K562 (cell line): Measurements from ENCODE around the gene DGAT2. TPM values are rescaled to one million over a fixed set of nuclear protein-coding genes. Genes with fewer than 3 reads are reported as not detected.

Source experiments
- ATAC-seq: fragments of 200-7000 bp; cut with Tn5 transposase; 3 replicates; pipeline ENCODE4 v1.9.1; 2020; ENCODE audit warnings: moderate library complexity
- BruUV-seq: library from RNA; stranded (reverse); fragments of 400-500 nt; replicated peaks from 2 replicates; lab custom pipeline; 2021; lab: Mats Ljungman, UMichigan
- CTCF ChIA-PET: fragments of 300-600 bp; formaldehyde crosslinking; extraction: SDS; loops from one replicate; lab custom pipeline; 2021; ENCODE audit warnings: low intra/inter-chr PET ratio; lab: Yijun Ruan, JAX
- POLR2A ChIA-PET: fragments of 300-600, 350-650 bp; sonication (Branson Sonifier 250); formaldehyde crosslinking; extraction: SDS; loops from one replicate; lab custom pipeline; 2021; ENCODE audit warnings: antibody characterized with exemption, inconsistent platforms; lab: Yijun Ruan, JAX
- DNase-seq, 4 experiments: peaks; one replicate each; pipeline versions ENCODE4 v3.0.0 to v3.0.0-alpha.2; 2011 to 2018; ENCODE audit warnings: low spot score in 3 of 4, mixed read lengths in 3 of 4; ENCODE audit errors: extremely low read depth in 1 of 4
- FAIRE-seq: peaks from 2 replicates; lab custom pipeline; 2011; peaks lifted over from hg19 to GRCh38; lab: Jason Lieb, UNC
- H2AFZ ChIP-seq: 2 replicates; pipeline ENCODE4 v1.6.0; 2011; ENCODE audit warnings: low read depth, low read length, control low read depth, inconsistent platforms
- H3K27ac ChIP-seq: fragments of 200-600 bp; 3 replicates; pipeline ENCODE4 v1.8.0; 2011; ENCODE audit warnings: low read depth, mild to moderate bottlenecking, control low read depth, inconsistent platforms, low read length, moderate library complexity, mixed read lengths; ENCODE audit errors: extremely low read depth
- H3K27me3 ChIP-seq, 2 experiments: fragments of 300-600 bp in 1 of 2; 2 replicates in 1 of 2; 3 replicates in 1 of 2; pipeline versions ENCODE4 v1.6.0 to v1.8.0; 2011; ENCODE audit warnings: inconsistent platforms in 2 of 2, low read length in 2 of 2, mild to moderate bottlenecking in 1 of 2, mixed read lengths in 1 of 2, moderate library complexity in 1 of 2; ENCODE audit not compliant: control insufficient read depth in 2 of 2, insufficient read depth in 2 of 2
- H3K36me3 ChIP-seq: fragments of 300-600 bp; 3 replicates; pipeline ENCODE4 v1.8.0; 2011; ENCODE audit warnings: mild to moderate bottlenecking, low read length, inconsistent platforms; ENCODE audit not compliant: control insufficient read depth, insufficient read depth
- H3K4me1 ChIP-seq, 2 experiments: fragments of 200-600 bp in 1 of 2; replicated peaks in 1 of 2; 2 replicates in 1 of 2; 3 replicates in 1 of 2; pipeline versions ENCODE4 v1.5.1 to v1.8.0; 2011; ENCODE audit warnings: inconsistent platforms in 2 of 2, low read length in 2 of 2, mild to moderate bottlenecking in 1 of 2, mixed read lengths in 1 of 2, moderate library complexity in 1 of 2; ENCODE audit not compliant: control insufficient read depth in 2 of 2, insufficient read depth in 2 of 2
- H3K4me2 ChIP-seq: 2 replicates; pipeline ENCODE4 v1.6.1; 2011; ENCODE audit warnings: low read length, control low read depth, inconsistent platforms, mixed read lengths; ENCODE audit not compliant: insufficient read depth
- H3K4me3 ChIP-seq: fragments of 200-600 bp; sonication (generic), shearing (Covaris generic); 2 replicates; pipeline ENCODE4 v1.5.1; 2016; ENCODE audit warnings: control low read depth, inconsistent platforms
- H3K79me2 ChIP-seq: fragments of 200-600 bp; 3 replicates; pipeline ENCODE4 v1.8.0; 2011; ENCODE audit warnings: low read length, inconsistent platforms; ENCODE audit not compliant: control insufficient read depth, insufficient read depth
- H3K9ac ChIP-seq, 2 experiments: 2 replicates each; pipeline versions ENCODE4 v1.6.0 to v1.6.1; 2011; ENCODE audit warnings: low read depth in 2 of 2, low read length in 2 of 2, control low read depth in 1 of 2, inconsistent platforms in 1 of 2, mild to moderate bottlenecking in 1 of 2, mixed read lengths in 1 of 2; ENCODE audit not compliant: insufficient read depth in 1 of 2
- H3K9me1 ChIP-seq: one replicate; pipeline ENCODE4 v1.6.0; 2011; ENCODE audit warnings: inconsistent platforms, mild to moderate bottlenecking, low read length, moderate library complexity; ENCODE audit not compliant: control insufficient read depth, insufficient read depth
- H3K9me3 ChIP-seq: replicated peaks from 2 replicates; pipeline ENCODE4 v1.5.1; 2011; ENCODE audit warnings: low read depth, low read length, inconsistent platforms; ENCODE audit not compliant: control insufficient read depth, insufficient read depth
- H4K20me1 ChIP-seq: replicated peaks from 2 replicates; pipeline ENCODE4 v1.6.1; 2011; ENCODE audit warnings: low read length, inconsistent platforms, mixed read lengths; ENCODE audit not compliant: control insufficient read depth, insufficient read depth
- BMI1 ChIP-seq: fragments of 150-350 bp; IDR thresholded peaks from 2 replicates; pipeline ENCODE4 v1.6.1; 2014; ENCODE audit warnings: low read length
- CEBPB ChIP-seq: fragments of 450-650 bp; IDR thresholded peaks from 2 replicates; pipeline ENCODE4 v1.6.1; 2016; ENCODE audit warnings: missing genetic modification characterization, missing compliant biosample characterization
- MEF2D ChIP-seq: conservative IDR thresholded peaks from 2 replicates; pipeline ENCODE4 v1.6.1; 2016; ENCODE audit warnings: low read depth, missing genetic modification characterization, missing compliant biosample characterization
- NFIX ChIP-seq: fragments of 250-450 bp; sonication (Bioruptor Pico); IDR thresholded peaks from 2 replicates; pipeline ENCODE4 v1.4.0; 2020; ENCODE audit warnings: low read depth, mild to moderate bottlenecking, moderate library complexity
- PHTF2 ChIP-seq: fragments of 250-450 bp; sonication (Bioruptor Pico); IDR thresholded peaks from 2 replicates; pipeline ENCODE4 v1.5.0; 2021; ENCODE audit warnings: mild to moderate bottlenecking
- TOE1 ChIP-seq, 2 experiments: fragments of 450-650 bp in 1 of 2; sonication (generic) in 1 of 2; formaldehyde crosslinking in 1 of 2; IDR thresholded peaks; 2 replicates each; pipeline versions ENCODE4 v1.7.1 to v1.8.0; 2016 to 2022; ENCODE audit warnings: borderline replicate concordance in 2 of 2, mild to moderate bottlenecking in 2 of 2, antibody characterized with exemption in 1 of 2, inconsistent platforms in 1 of 2, low read depth in 1 of 2, missing genetic modification reagents in 1 of 2, moderate library complexity in 1 of 2
- WHSC1 ChIP-seq: IDR thresholded peaks from one replicate; pipeline ENCODE4 v1.6.1; 2012; ENCODE audit warnings: low read length, control low read depth, inconsistent platforms
- WGBS: fragments of 100-300 bp; shearing (Covaris generic); methylation state at CpG from one replicate; pipeline ENCODE4 v1.1.6; 2016; ENCODE audit warnings: low coverage, mixed read lengths; ENCODE audit not compliant: insufficient coverage; ENCODE audit errors: missing lambda C conversion rate; 5-methylcytosine and 5-hydroxymethylcytosine counted together
- in situ Hi-C: fragments of 300-500 bp; cut with MboI; formaldehyde crosslinking; loops from 4 replicates; pipeline ENCODE4 v1.15.0; 2018; ENCODE audit warnings: inconsistent platforms, mixed read lengths
- intact Hi-C: fragments of 100-400 bp; cut with micrococcal nuclease; formaldehyde crosslinking; loops from 2 replicates; pipeline ENCODE4 v1.14.2; 2022
- polyA plus RNA-seq, 8 experiments: library from polyadenylated mRNA; depleted of rRNA in 4 of 8; stranded (reverse) in 5 of 8; unstranded in 3 of 8; fragments of >200 nt; fragmentation: Nextera tagmentation in 2 of 8; fragmentation: Illumina TruSeq in 1 of 8; extraction: Ambion mirVana in 2 of 8; extraction: Trizol in 1 of 8; gene quantifications; 2 replicates each; pipeline versions ENCODE4 v1.2.1 to v1.2.3, GENCODE V29; 2011 to 2014; ENCODE audit warnings: inconsistent platforms in 1 of 8, missing spikeins in 1 of 8
- total RNA-seq, 7 experiments: library from RNA; depleted of rRNA in 6 of 7; stranded (reverse); fragments of >200 nt in 6 of 7; fragmentation: Illumina TruSeq in 2 of 7; extraction: Trizol in 2 of 7; gene quantifications; 2 replicates each; pipeline versions ENCODE4 v1.2.1 to v1.2.3, GENCODE V29; 2011 to 2021; ENCODE audit warnings: low replicate concordance in 1 of 7

The DGAT2 gene
- total and polyA plus RNA-seq, 9 of the 15 experiments (the other 6 are each of a cell fraction or from before 2014, with no cell fraction given), result 0.68 to 2.8 (median 1.8) TPM

GRCh38 chr11:75771646-75772410, 3.2 kb downstream of the DGAT2 start:
- no peak for DNase-seq
- H3K4me2 ChIP-seq, result no peak overlapping the region
- BruUV-seq, result no TSS peak
- peaks cover 27 to 33% of the 10 kb centered on the region in 2 experiments for H3K4me1 ChIP-seq
- H3K27me3 ChIP-seq, result peaks cover 7 to 10% of the 10 kb centered on the region in 2 experiments; a peak in 4 of 5 replicates
- no peak overlapping the region for H2AFZ ChIP-seq
- in situ Hi-C loops, result no loop called here
- no peaks in the 10 kb centered on the region for H3K36me3 ChIP-seq
- POLR2A ChIA-PET, result interaction anchor here (0.6 kb wide), 1 partner anchor 402 kb away, joined by 3 read pairs; no protein-coding TSS in a partner anchor
- ATAC-seq, result no peak
- CTCF ChIA-PET, result no interaction called here
- H3K27ac ChIP-seq, result no peak overlapping the region
- 22% methylated on average over 6 of the region's 6 CpGs for WGBS
- H4K20me1 ChIP-seq, result no peaks in the 10 kb centered on the region
- H3K4me3 ChIP-seq, result no peak overlapping the region
- H3K9me1 ChIP-seq, result no peaks in the 10 kb centered on the region
- no peak for FAIRE-seq
- intact Hi-C loops, result no loop called here
- H3K79me2 ChIP-seq, result no peaks in the 10 kb centered on the region
- H3K9me3 ChIP-seq, result no peaks in the 10 kb centered on the region
- H3K9ac ChIP-seq, result peak overlapping the region in 1 of 2 experiments; percentile 6; a peak in 1 of 4 replicates
- TF ChIP-seq WHSC1, result no peak
- TF ChIP-seq CEBPB (tag), result 0 out of 2 replicates have a peak, but pooled peaks have one; percentile 16
- no peak for TF ChIP-seq BMI1
- no peak for TF ChIP-seq MEF2D (tag)
- no peak for TF ChIP-seq NFIX (CRISPR knock-in tag)
- no peak for TF ChIP-seq PHTF2
- no peak for TF ChIP-seq TOE1 (IDR thresholded peaks at IDR 0.05; ENCODE audit: borderline replicate concordance)
- TF ChIP-seq TOE1 (CRISPR knock-in tag; IDR thresholded peaks at IDR 0.05; ENCODE audit: borderline replicate concordance, low read depth), result no peak
- TF ChIP-seq, all 486 proteins: peak for 1
